HEK293 (cell line): Measurements from ENCODE around the gene ZNF184.

ENCODE experiments used
- CTCF ChIP-seq: fragments of 450-650 bp; formaldehyde crosslinking; IDR thresholded peaks from 2 replicates; pipeline ENCODE4 v1.5.1; 2016; ENCODE audit warnings: missing biosample characterization, missing genetic modification characterization
- ELK4 ChIP-seq: IDR thresholded peaks from 2 replicates; pipeline ENCODE4 v1.6.1; 2011; ENCODE audit warnings: mild to moderate bottlenecking, low read depth, low read length, borderline replicate concordance
- IKZF3 ChIP-seq: fragments of 450-650 bp; IDR thresholded peaks from 2 replicates; pipeline ENCODE4 v1.5.0; 2018; ENCODE audit warnings: missing biosample characterization, mild to moderate bottlenecking, missing genetic modification characterization, moderate library complexity
- PATZ1 ChIP-seq: fragments of 450-650 bp; formaldehyde crosslinking; IDR thresholded peaks from 2 replicates; pipeline ENCODE4 v1.5.1; 2016; ENCODE audit warnings: missing biosample characterization, missing genetic modification characterization
- PRDM1 ChIP-seq: fragments of 450-650 bp; formaldehyde crosslinking; IDR thresholded peaks from 2 replicates; pipeline ENCODE4; 2016; ENCODE audit warnings: missing biosample characterization, missing genetic modification characterization
- PRDM6 ChIP-seq: fragments of 450-650 bp; formaldehyde crosslinking; IDR thresholded peaks from 2 replicates; pipeline ENCODE4 v1.5.1; 2017; ENCODE audit warnings: missing biosample characterization, missing genetic modification characterization
- REST ChIP-seq: fragments of 450-650 bp; formaldehyde crosslinking; IDR thresholded peaks from 2 replicates; pipeline ENCODE4 v1.5.1; 2016; ENCODE audit warnings: missing biosample characterization, missing genetic modification characterization
- SETDB1 ChIP-seq: IDR thresholded peaks from one replicate; pipeline ENCODE4 v1.6.1; 2017; ENCODE audit warnings: mild to moderate bottlenecking, low read length, moderate library complexity, mixed read lengths; ENCODE audit not compliant: insufficient read length
- ZBTB1 ChIP-seq: fragments of 450-650 bp; formaldehyde crosslinking; IDR thresholded peaks from 2 replicates; pipeline ENCODE4 v1.5.1; 2016; ENCODE audit warnings: missing biosample characterization, missing genetic modification characterization
- ZBTB17 ChIP-seq: fragments of 450-650 bp; formaldehyde crosslinking; IDR thresholded peaks from 2 replicates; pipeline ENCODE4 v1.5.1; 2016; ENCODE audit warnings: missing biosample characterization, missing genetic modification characterization
- ZNF114 ChIP-seq: fragments of 450-650 bp; formaldehyde crosslinking; IDR thresholded peaks from 2 replicates; pipeline ENCODE4 v1.5.0; 2017; ENCODE audit warnings: missing biosample characterization, missing genetic modification characterization
- ZNF132 ChIP-seq: fragments of 450-650 bp; formaldehyde crosslinking; IDR thresholded peaks from 2 replicates; pipeline ENCODE4 v1.5.1; 2017; ENCODE audit warnings: missing biosample characterization, missing genetic modification characterization, borderline replicate concordance
- ZNF157 ChIP-seq: fragments of 450-650 bp; formaldehyde crosslinking; IDR thresholded peaks from 2 replicates; pipeline ENCODE4 v1.5.1; 2016; ENCODE audit warnings: missing biosample characterization, missing genetic modification characterization
- ZNF2 ChIP-seq: fragments of 450-650 bp; formaldehyde crosslinking; IDR thresholded peaks from 2 replicates; pipeline ENCODE4 v1.5.1; 2016; ENCODE audit warnings: missing biosample characterization, missing genetic modification characterization
- ZNF449 ChIP-seq: fragments of 450-650 bp; formaldehyde crosslinking; IDR thresholded peaks from 2 replicates; pipeline ENCODE4 v1.5.1; 2017; ENCODE audit warnings: missing biosample characterization, mild to moderate bottlenecking, missing genetic modification characterization, moderate library complexity
- ZNF510 ChIP-seq: fragments of 450-650 bp; formaldehyde crosslinking; IDR thresholded peaks from 2 replicates; pipeline ENCODE4 v1.5.1; 2018; ENCODE audit warnings: mild to moderate bottlenecking, missing genetic modification characterization, missing biosample characterization; ENCODE audit not compliant: insufficient replicate concordance
- ZNF548 ChIP-seq: fragments of 450-650 bp; formaldehyde crosslinking; IDR thresholded peaks from 2 replicates; pipeline ENCODE4 v1.5.1; 2016; ENCODE audit warnings: missing biosample characterization, missing genetic modification characterization
- ZNF555 ChIP-seq: fragments of 450-650 bp; formaldehyde crosslinking; conservative IDR thresholded peaks from 2 replicates; pipeline ENCODE4 v1.5.1; 2017; ENCODE audit warnings: missing biosample characterization, mild to moderate bottlenecking, missing genetic modification characterization, inconsistent platforms
- ZNF558 ChIP-seq: fragments of 450-650 bp; formaldehyde crosslinking; IDR thresholded peaks from 2 replicates; pipeline ENCODE4 v1.5.1; 2016; ENCODE audit warnings: missing biosample characterization, missing genetic modification characterization
- ZNF629 ChIP-seq: fragments of 450-650 bp; formaldehyde crosslinking; IDR thresholded peaks from 2 replicates; pipeline ENCODE4 v1.5.1; 2017; ENCODE audit warnings: missing biosample characterization, missing genetic modification characterization
- ZNF660 ChIP-seq: fragments of 450-650 bp; IDR thresholded peaks from 2 replicates; pipeline ENCODE4 v1.5.1; 2018; ENCODE audit warnings: missing biosample characterization, mild to moderate bottlenecking, missing genetic modification characterization
- ZNF747 ChIP-seq: fragments of 450-650 bp; formaldehyde crosslinking; IDR thresholded peaks from 2 replicates; pipeline ENCODE4 v1.5.1; 2016; ENCODE audit warnings: missing biosample characterization, missing genetic modification characterization
- ZNF777 ChIP-seq: fragments of 450-650 bp; formaldehyde crosslinking; IDR thresholded peaks from 2 replicates; pipeline ENCODE4 v1.5.1; 2017; ENCODE audit warnings: missing biosample characterization, missing genetic modification characterization, borderline replicate concordance
- ZNF792 ChIP-seq: fragments of 450-650 bp; formaldehyde crosslinking; IDR thresholded peaks from 2 replicates; pipeline ENCODE4 v1.5.1; 2016; ENCODE audit warnings: missing biosample characterization, missing genetic modification characterization
- ZNF830 ChIP-seq: fragments of 450-650 bp; IDR thresholded peaks from 2 replicates; pipeline ENCODE4 v1.5.0; 2018; ENCODE audit warnings: missing biosample characterization, missing genetic modification characterization, low read depth, mild to moderate bottlenecking, moderate library complexity
- ZSCAN5A ChIP-seq: fragments of 450-650 bp; formaldehyde crosslinking; IDR thresholded peaks from 2 replicates; pipeline ENCODE4 v1.5.1; 2016; ENCODE audit warnings: missing biosample characterization, missing genetic modification characterization

Gene ZNF184

GRCh38 chr6:27478706-27479318 is 5.9 kb upstream of the ZNF184 start (continued):
- TF ChIP-seq ZNF777: no peak
- TF ChIP-seq ZNF449 (tag by site-specific recombination): no peak; the same call in 1 of the 2 replicates
- peak; percentile 25 for TF ChIP-seq ZNF510 (tag by site-specific recombination)
- peak; percentile 47; the same call in 1 of the 2 replicates for TF ChIP-seq ZNF2 (tag by site-specific recombination)
- peak; percentile 51 for TF ChIP-seq ZBTB17
- TF ChIP-seq CTCF (tag by site-specific recombination): no peak
- peak; percentile 13; the same call in 1 of the 2 replicates for TF ChIP-seq ZNF558 (tag by site-specific recombination)
- no peak for TF ChIP-seq ZNF157 (tag by site-specific recombination)
- TF ChIP-seq ZNF792 (tag by site-specific recombination): 0 out of 2 replicates have a peak, but pooled peaks have one; percentile 30
- no peak; the same call in 1 of the 2 replicates for TF ChIP-seq REST (tag by site-specific recombination)
- no peak for TF ChIP-seq ZBTB1
- peak; percentile 96 for TF ChIP-seq ZNF660 (tag by site-specific recombination)
- peak; percentile 60; the same call in 1 of the 2 replicates for TF ChIP-seq PRDM1 (tag by site-specific recombination)
- peak; percentile 31; the same call in 1 of the 2 replicates for TF ChIP-seq ZNF629 (tag by site-specific recombination)
- TF ChIP-seq ZNF548: no peak
- TF ChIP-seq ZNF132: no peak
- no peak for TF ChIP-seq ZNF747
- no peak for TF ChIP-seq ELK4
- no peak for TF ChIP-seq PRDM6 (tag by site-specific recombination)
- TF ChIP-seq ZNF830: no peak
- no peak for TF ChIP-seq PATZ1 (tag by site-specific recombination)
- no peak for TF ChIP-seq ZNF114 (tag by site-specific recombination)
- TF ChIP-seq SETDB1: no peak
- peak; percentile 42; the same call in 1 of the 2 replicates for TF ChIP-seq IKZF3 (tag by site-specific recombination)
- no peak for TF ChIP-seq ZSCAN5A
- no peak for TF ChIP-seq ZNF555 (tag by site-specific recombination)
